Heart left ventricle (tissue), 16 donors: ENCODE data around the gene CKLF. TPM values are rescaled to one million over a fixed set of nuclear protein-coding genes. Genes with fewer than 3 reads are reported as not detected.

Source experiments
- ATAC-seq, 4 donors: fragments of 200-7000 bp; cut with Tn5 transposase; one replicate each; pipeline ENCODE4 v1.9.1; 2020 to 2022; ENCODE audit warnings: moderate library complexity in 4 of 4, mild to moderate bottlenecking in 3 of 4, moderate number of reproducible peaks in 1 of 4
- DNase-seq, 5 donors: peaks; one replicate each; pipeline ENCODE4 v3.0.0-alpha.2; 2020
- H3K27ac ChIP-seq, 12 donors: fragments of 200-600 bp; sonication (generic) in 4 of 12; one replicate each; pipeline versions ENCODE4 v1.5.0 to v1.8.0; 2016 to 2022; ENCODE audit warnings: mild to moderate bottlenecking in 2 of 12
- H3K27me3 ChIP-seq, 9 donors: fragments of 200-600 bp; sonication (generic) in 2 of 9; one replicate each; pipeline versions ENCODE4 v1.5.1 to v1.8.0; 2016 to 2022; ENCODE audit warnings: mild to moderate bottlenecking in 3 of 9
- H3K36me3 ChIP-seq, 9 donors: fragments of 200-600 bp; sonication (generic) in 2 of 9; one replicate each; pipeline versions ENCODE4 v1.5.0 to v1.8.0; 2018 to 2022; ENCODE audit warnings: mild to moderate bottlenecking in 2 of 9
- H3K4me1 ChIP-seq, 12 donors: fragments of 200-600 bp; sonication (generic) in 4 of 12; one replicate each; pipeline versions ENCODE4 v1.5.0 to v1.8.0; 2016 to 2022; ENCODE audit warnings: mild to moderate bottlenecking in 3 of 12
- H3K4me3 ChIP-seq, 12 donors: fragments of 200-600 bp; sonication (generic) in 4 of 12; one replicate each; pipeline versions ENCODE4 v1.5.0 to v1.8.0; 2017 to 2022; ENCODE audit warnings: mild to moderate bottlenecking in 9 of 12, moderate library complexity in 4 of 12
- H3K9me3 ChIP-seq, 12 donors: fragments of 200-600 bp; sonication (generic) in 4 of 12; one replicate each; pipeline versions ENCODE4 v1.5.0 to v1.8.0; 2016 to 2022; ENCODE audit warnings: mild to moderate bottlenecking in 1 of 12
- CTCF ChIP-seq, 12 donors: fragments of 200-600 bp; sonication (generic) in 4 of 12; IDR thresholded peaks; one replicate each; pipeline versions ENCODE4 v1.5.0 to v1.8.0; 2018 to 2022; ENCODE audit warnings: antibody characterized with exemption in 12 of 12, mild to moderate bottlenecking in 5 of 12
- POLR2A ChIP-seq, 2 donors: fragments of 450-650 bp; IDR thresholded peaks; one replicate each; pipeline ENCODE4 v1.6.1; 2017; ENCODE audit warnings: antibody characterized with exemption in 2 of 2, mild to moderate bottlenecking in 2 of 2, moderate library complexity in 2 of 2
- WGBS, 4 donors: extraction: QIAGEN DNeasy Blood & Tissue Kit in 2 of 4; methylation state at CpG; one replicate each; pipeline versions ENCODE4 v1.1.5 to v1.1.7; 2013 to 2018; 5-methylcytosine and 5-hydroxymethylcytosine counted together
- intact Hi-C, 10 donors: fragments of 100-400 bp; cut with DNase I; formaldehyde crosslinking; loops; one replicate each; pipeline versions ENCODE4 v1.11.1 to v1.14.2; 2022
- polyA plus RNA-seq, 2 donors: library from polyadenylated mRNA; stranded (reverse); fragments of 200-250 nt; gene quantifications; one replicate each; pipeline ENCODE4 v1.2.3, GENCODE V29; 2013
- total RNA-seq, 9 donors: library from RNA; depleted of rRNA in 2 of 9; stranded (reverse); fragments of >200 nt in 2 of 9; fragmentation: NEBNext Ultra II Directional in 3 of 9; extraction: Animal tissue kit (Norgen Biotek cat#: 25700) in 3 of 9; gene quantifications; one replicate each; pipeline versions ENCODE4 v1.1.0 to v1.2.4, GENCODE V29; 2016 to 2023
- donor health status: ischemic (EF 13 %, LVEDD 7.1; RV severe dilation, severe dysfunction).
- donor health status: healthy with polysubstance abuse.
- donor health status: DM: no; HTN: yes; CAD: no.
- donor health status: DM: no; HTN: no; CAD: no.
- donor health status: ischemic (EF 25% LVEDD 6.9; RV normal size, moderate dysfunction).
- donor health status: ischemic (EF 25% LVEDD 5.7; RV mildly dilated, moderate dysfunction).
- donor health status: healthy.
- donor health status: DM: yes; HTN: yes; CAD: no.
- donor health status: ischemic (EF 35%, LVEDD 5.7; RV mildly dilated, moderate dysfunction).
- donor health status: nonischemic (EF 11% LVEDD 7.7; RV severe dilation, severe dysfunction).
- donor health status: DM: yes; HTN: yes; CAD: no.
- donor health status: PGD.
- donor health status: ischemic (EF 29% LVEDD 5.4; RV normal size, mild dysfunction).
- donor health status: nonischemic (EF 23%, LVEDD 6.1; RV moderate dilation, normal function).

Gene CKLF
- total and polyA plus RNA-seq, 11 donors: 4.1 to 28.9 (median 6.4) TPM

GRCh38 chr16:66524601-66525164, 27.7 kb upstream of the CKLF start:
- peaks cover 0 to 75% (median 36%) of the 10 kb centered on the region in 12 donors for H3K4me1 ChIP-seq
- no peak overlapping the region for H3K4me3 ChIP-seq
- H3K9me3 ChIP-seq: no peaks in the 10 kb centered on the region
- TF ChIP-seq CTCF (IDR thresholded peaks at IDR 0.05): peak in 1 of 12 donors; percentile 6
- TF ChIP-seq POLR2A (IDR thresholded peaks at IDR 0.05): no peak
- intact Hi-C loops: no loop called here
- 69 to 73% (median 70%) methylated on average over 6 of the region's 6 CpGs for WGBS, 4 donors
- ATAC-seq (peak in 3 of 4 donors; percentile 35 to 53 (median 47)), DNase-seq (peak in 2 of 5 donors; percentile 53 to 62)
- peak overlapping the region in 10 of 12 donors; percentile 21 to 100 (median 44) for H3K27ac ChIP-seq
- H3K36me3 ChIP-seq: peaks cover 0 to 59% (median 51%) of the 10 kb centered on the region in 9 donors
- H3K27me3 ChIP-seq: no peaks in the 10 kb centered on the region

DNA sequence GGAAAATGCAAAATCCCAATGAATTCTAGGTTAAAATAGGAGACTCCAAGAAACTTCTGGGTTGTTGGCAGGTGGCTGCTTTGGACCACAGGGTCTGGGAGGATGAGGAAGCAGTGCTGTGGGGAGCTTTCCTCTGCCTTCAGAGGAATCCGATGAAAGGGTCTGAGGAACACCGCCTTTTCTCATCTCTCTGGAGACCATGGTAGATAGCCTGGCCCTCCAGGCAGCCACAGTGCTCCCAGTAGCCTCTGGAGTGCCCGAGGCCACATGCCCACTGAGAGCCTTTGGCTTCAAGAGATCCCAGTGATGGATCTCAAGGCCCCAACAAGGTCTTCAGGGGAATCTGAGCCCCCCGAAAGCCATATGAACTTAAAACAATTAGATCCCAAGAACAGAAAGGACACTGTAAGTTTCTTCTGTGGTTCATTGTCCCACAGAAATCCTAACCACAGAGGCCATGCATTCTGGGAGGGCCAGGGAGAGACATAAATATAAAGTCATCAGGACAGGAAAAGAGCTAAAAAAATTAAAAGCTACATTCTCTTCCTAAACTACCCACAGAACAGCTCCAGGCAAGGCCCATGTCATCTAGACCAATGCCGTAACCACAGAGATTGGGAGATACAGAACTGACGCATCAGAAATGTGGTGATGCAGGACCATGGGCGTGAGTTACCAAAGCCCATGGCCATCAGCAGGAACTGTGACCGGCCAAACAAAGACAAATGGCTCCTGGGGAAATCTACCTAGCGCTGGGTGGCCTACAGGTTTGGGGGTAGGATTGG, 26.8 kb upstream of the CKLF start:
- no peak for ATAC-seq
- Histone ChIP-seq H3K27ac (peak overlapping the region in 7 of 12 donors; percentile 26 to 100 (median 65)), H3K4me3 (no peak overlapping the region), H3K27me3 (no peaks in the 10 kb centered on the region), H3K9me3 (no peaks in the 10 kb centered on the region), H3K4me1 (peaks cover 0 to 66% (median 30%) of the 10 kb centered on the region in 12 donors), H3K36me3 (peaks cover 0 to 68% (median 57%) of the 10 kb centered on the region in 9 donors)
- no peak for DNase-seq
- no peak for TF ChIP-seq POLR2A (IDR thresholded peaks at IDR 0.05)
- no peak for TF ChIP-seq CTCF (IDR thresholded peaks at IDR 0.05)
- intact Hi-C loops: no loop called here
- 82 to 93% (median 82%) methylated on average over 9 of the region's 9 CpGs for WGBS, 4 donors

GRCh38 chr16:66528294-66528693, 24.1 kb upstream of the CKLF start:
- H3K9me3 ChIP-seq: no peaks in the 10 kb centered on the region
- H3K4me1 ChIP-seq: peaks cover 0 to 39% (median 9%) of the 10 kb centered on the region in 12 donors
- TF ChIP-seq POLR2A (IDR thresholded peaks at IDR 0.05) (no peak), CTCF (IDR thresholded peaks at IDR 0.05) (no peak)
- intact Hi-C loops: no loop called here
- no peak overlapping the region for H3K4me3 ChIP-seq
- 97 to 98% (median 97%) methylated on average over 5 of the region's 5 CpGs for WGBS, 4 donors
- peaks cover 0 to 95% (median 77%) of the 10 kb centered on the region in 9 donors for H3K36me3 ChIP-seq
- DNase-seq (no peak), ATAC-seq (no peak)
- H3K27me3 ChIP-seq: no peaks in the 10 kb centered on the region
- no peak overlapping the region for H3K27ac ChIP-seq

DNA sequence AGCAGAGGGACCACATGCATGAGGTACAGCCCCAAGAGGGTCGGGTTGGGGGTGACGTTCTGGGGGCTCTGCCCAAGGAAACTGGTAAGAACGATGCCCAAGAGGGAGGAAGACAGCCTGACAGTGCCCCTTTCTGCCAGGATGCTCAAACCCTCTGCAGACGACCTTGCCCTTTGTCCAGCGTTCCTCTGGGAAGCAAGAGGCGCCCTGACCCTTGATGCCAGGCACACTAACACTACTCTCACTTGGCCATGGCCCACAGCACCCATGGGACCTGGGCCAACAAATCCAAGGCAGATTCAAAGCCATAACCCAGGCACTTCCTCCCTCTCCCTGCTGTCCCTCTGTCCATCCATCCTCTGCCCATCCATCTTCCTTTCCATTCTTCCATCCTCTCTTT, 22.9 kb upstream of the CKLF start:
- Histone ChIP-seq H3K27ac (no peak overlapping the region), H3K4me1 (peaks cover 0 to 27% (median 0%) of the 10 kb centered on the region in 12 donors), H3K4me3 (no peak overlapping the region), H3K36me3 (peaks cover 0 to 97% (median 78%) of the 10 kb centered on the region in 9 donors), H3K9me3 (no peaks in the 10 kb centered on the region), H3K27me3 (no peaks in the 10 kb centered on the region)
- 84 to 94% (median 90%) methylated on average over 6 of the region's 6 CpGs for WGBS, 4 donors
- intact Hi-C loops: no loop called here
- ATAC-seq: no peak
- no peak for TF ChIP-seq POLR2A (IDR thresholded peaks at IDR 0.05)
- no peak for TF ChIP-seq CTCF (IDR thresholded peaks at IDR 0.05)
- no peak for DNase-seq
